GM10248 (cell line): ENCODE results near the gene SMOC1.
"Not testable (repeated sequence)": the region's sequence is repeated elsewhere in the genome, so short reads cannot be mapped to it uniquely, and the experiment has no call there.

Source experiments
- CTCF ChIA-PET: fragments of 300-600 bp; sonication (Branson Sonifier 250); formaldehyde crosslinking; extraction: SDS; loops from one replicate; lab custom pipeline; 2021; ENCODE audit warnings: antibody characterized with exemption; lab: Yijun Ruan, JAX
- POLR2A ChIA-PET: fragments of 350-650 bp; sonication (Branson Sonifier 250); formaldehyde crosslinking; extraction: SDS; loops from one replicate; lab custom pipeline; 2020; ENCODE audit warnings: antibody characterized with exemption; lab: Yijun Ruan, JAX
- DNase-seq: peaks from one replicate; pipeline ENCODE4 v3.0.0; 2012; ENCODE audit errors: extremely low spot score
- CTCF ChIP-seq: IDR thresholded peaks from 2 replicates; pipeline ENCODE4 v1.5.1; 2012; ENCODE audit warnings: mild to moderate bottlenecking, low read depth; ENCODE audit errors: extremely low read depth, missing control alignments, control extremely low read depth

The SMOC1 gene

GRCh38 chr14:69891422-69891821 lies 12.2 kb downstream of the SMOC1 start:
- no peak for TF ChIP-seq CTCF
- POLR2A ChIA-PET: no interaction called here

GRCh38 chr14:69895109-69895508 lies 15.9 kb downstream of the SMOC1 start:
- no peak for DNase-seq
- TF ChIP-seq CTCF: no peak
- ChIA-PET CTCF (interaction anchor here (1.2 to 3.5 kb wide), 3 partner anchors 18 to 133 kb away, joined by 4 to 17 read pairs (median 6); no protein-coding TSS in a partner anchor), POLR2A (no interaction called here)

More at GRCh38 chr14:69891422-69891821, 12.2 kb downstream of the SMOC1 start:
- DNase-seq: no peak
- CTCF ChIA-PET: interaction anchor here (1.5 kb wide), 1 partner anchor 10 kb away, joined by 4 read pairs; no protein-coding TSS in a partner anchor

GRCh38 chr14:69896080-69896479 lies 16.9 kb downstream of the SMOC1 start:
- no peak for TF ChIP-seq CTCF
- POLR2A ChIA-PET: no interaction called here

GRCh38 chr14:69896972-69897371 lies 17.8 kb downstream of the SMOC1 start:
- ChIA-PET POLR2A (no interaction called here), CTCF (interaction anchor here (1.0 to 3.5 kb wide), 3 partner anchors 19 to 112 kb away, joined by 3 to 17 read pairs (median 4); no protein-coding TSS in a partner anchor)

More at GRCh38 chr14:69896080-69896479, 16.9 kb downstream of the SMOC1 start:
- no peak for DNase-seq
- CTCF ChIA-PET: interaction anchor here (1.0 to 3.5 kb wide), 3 partner anchors 19 to 87 kb away, joined by 3 to 17 read pairs (median 4); no protein-coding TSS in a partner anchor

GRCh38 chr14:69900603-69901002 lies 21.4 kb downstream of the SMOC1 start:
- CTCF ChIA-PET: interaction anchor here (0.8 kb wide), 1 partner anchor 23 kb away, joined by 3 read pairs; no protein-coding TSS in a partner anchor
- POLR2A ChIA-PET: no interaction called here
- TF ChIP-seq CTCF: no peak
- no peak for DNase-seq

More at GRCh38 chr14:69896972-69897371, 17.8 kb downstream of the SMOC1 start:
- no peak for DNase-seq
- TF ChIP-seq CTCF: no peak

GRCh38 chr14:69901113-69901951 lies 22.1 kb downstream of the SMOC1 start:
- DNase-seq: no peak
- TF ChIP-seq CTCF: no peak
- CTCF ChIA-PET: interaction anchor here (0.8 kb wide), 1 partner anchor 23 kb away, joined by 3 read pairs; no protein-coding TSS in a partner anchor
- POLR2A ChIA-PET: no interaction called here

DNA sequence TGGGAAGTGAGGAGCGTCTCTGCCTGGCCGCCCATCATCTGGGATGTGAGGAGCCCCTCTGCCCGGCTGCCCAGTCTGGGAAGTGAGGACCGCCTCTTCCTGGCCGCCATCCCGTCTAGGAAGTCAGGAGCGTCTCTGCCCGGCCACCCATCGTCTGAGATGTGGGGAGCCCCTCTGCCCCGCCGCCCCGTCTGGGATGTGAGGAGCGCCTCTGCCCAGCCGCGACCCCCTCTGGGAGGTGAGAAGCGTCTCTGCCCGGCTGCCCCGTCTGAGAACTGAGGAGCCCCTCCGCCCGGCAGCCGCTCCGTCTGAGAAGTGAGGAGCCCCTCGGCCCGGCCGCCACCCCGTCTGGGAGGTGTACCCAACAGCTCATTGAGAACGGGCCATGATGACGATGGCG lies 23.8 kb downstream of the SMOC1 start:
- CTCF ChIA-PET, DNase-seq, POLR2A ChIA-PET: not testable (repeated sequence)
